ENCODE results near the gene PIGS.
"Not testable (repeated sequence)": the region's sequence is repeated elsewhere in the genome, so short reads cannot be mapped to it uniquely, and the experiment has no call there.

PIGS gene

DNA sequence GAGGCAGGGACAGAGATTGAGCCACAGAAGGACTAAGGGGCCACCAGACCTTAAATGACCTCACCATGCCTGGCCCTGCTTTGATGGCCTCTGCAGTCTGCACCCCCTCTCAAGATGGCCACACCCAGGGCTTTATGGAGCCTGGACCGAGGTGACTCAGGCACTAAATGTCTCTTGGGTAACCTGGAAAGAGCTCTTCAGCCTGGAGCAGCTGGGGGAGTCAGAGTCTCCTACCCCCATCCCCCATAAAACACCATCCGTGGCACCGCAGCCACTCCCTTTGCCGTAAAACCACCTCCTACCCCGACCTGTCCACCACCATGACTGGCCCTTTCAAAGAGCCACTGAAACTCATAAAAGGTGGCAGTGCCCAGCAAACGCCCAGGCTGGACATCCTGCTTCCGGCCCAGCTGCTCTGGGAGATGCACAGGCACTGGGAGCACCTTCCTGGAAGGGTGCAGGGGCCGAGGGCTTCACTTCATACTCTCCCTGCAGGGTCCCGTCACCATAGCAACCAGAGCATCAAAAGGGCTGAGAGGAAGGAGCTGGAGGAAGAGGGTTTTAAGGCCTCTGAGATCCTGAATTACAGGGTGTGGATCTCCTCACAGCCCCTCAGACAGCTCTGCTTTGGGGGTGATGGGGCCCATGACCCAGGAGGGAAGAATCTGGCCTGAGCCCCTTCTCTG lies 42.9 kb downstream of the PIGS start:
- no peak for DNase-seq

DNA sequence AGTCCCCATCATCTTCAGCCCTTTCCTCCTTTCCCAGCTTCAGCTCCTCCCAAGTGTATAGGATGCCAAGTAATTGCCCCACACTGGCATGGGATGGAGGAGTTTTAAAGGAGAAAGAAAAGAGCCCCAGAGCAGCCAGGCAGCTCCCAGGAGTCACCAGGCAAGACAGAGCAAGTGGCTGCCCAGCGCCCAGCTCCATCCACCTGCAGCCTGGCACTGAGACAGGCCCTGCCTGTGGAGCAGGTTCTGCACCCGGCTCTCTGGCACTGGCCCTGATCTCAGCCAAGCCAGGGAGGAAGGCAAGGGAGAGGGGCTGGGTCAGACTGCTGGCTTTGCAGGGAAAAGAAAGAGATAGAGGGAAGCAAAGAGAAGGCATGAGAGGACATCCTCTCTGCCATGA lies 43.5 kb downstream of the PIGS start:
- no peak for DNase-seq

DNA sequence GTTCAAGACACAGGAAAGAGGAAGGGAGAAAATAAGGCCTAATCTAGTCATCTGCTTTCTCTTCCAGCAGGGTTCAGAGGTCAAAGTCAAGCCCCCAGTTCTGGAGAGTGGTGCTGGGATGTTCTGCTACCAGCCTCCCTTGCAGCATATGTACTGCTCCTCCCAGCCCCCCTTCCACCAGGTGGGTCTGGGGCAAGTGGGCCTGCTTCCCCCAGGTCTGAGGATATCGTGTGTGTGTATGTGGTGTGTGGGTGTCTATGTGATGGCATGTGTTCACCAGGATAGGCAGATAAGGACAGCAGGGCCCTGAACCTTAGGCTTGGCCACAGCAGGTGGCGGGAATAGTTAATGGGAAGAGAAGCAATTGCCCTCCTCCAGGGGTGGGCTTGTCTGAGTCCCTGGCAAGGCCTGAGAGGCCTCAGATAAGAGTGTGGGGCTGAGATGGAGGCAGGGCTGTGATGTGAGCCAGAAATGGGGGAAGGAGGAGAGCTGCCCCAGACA lies 44.1 kb downstream of the PIGS start:
- DNase-seq, result no peak

DNA sequence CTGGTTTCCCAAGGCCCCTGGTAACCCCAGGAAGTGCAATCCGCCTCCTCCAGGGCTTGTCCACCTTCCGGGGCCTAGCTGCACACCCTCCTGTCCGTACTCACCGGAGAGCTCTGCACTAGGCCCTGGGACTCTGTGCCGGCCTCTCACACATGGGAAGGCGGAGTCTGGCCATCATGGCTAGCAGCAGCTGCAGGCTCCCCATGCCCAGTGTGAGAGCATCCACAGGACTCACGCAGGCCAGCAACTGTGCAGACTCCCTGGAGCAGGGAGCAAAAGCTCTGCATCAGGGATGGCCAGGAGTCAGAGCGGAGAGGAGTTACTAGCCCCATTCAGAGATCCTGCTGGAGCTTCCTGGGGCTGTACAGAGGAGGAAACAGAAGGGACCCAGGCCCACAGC lies 44.9 kb downstream of the PIGS start:
- DNase-seq, result no peak

DNA sequence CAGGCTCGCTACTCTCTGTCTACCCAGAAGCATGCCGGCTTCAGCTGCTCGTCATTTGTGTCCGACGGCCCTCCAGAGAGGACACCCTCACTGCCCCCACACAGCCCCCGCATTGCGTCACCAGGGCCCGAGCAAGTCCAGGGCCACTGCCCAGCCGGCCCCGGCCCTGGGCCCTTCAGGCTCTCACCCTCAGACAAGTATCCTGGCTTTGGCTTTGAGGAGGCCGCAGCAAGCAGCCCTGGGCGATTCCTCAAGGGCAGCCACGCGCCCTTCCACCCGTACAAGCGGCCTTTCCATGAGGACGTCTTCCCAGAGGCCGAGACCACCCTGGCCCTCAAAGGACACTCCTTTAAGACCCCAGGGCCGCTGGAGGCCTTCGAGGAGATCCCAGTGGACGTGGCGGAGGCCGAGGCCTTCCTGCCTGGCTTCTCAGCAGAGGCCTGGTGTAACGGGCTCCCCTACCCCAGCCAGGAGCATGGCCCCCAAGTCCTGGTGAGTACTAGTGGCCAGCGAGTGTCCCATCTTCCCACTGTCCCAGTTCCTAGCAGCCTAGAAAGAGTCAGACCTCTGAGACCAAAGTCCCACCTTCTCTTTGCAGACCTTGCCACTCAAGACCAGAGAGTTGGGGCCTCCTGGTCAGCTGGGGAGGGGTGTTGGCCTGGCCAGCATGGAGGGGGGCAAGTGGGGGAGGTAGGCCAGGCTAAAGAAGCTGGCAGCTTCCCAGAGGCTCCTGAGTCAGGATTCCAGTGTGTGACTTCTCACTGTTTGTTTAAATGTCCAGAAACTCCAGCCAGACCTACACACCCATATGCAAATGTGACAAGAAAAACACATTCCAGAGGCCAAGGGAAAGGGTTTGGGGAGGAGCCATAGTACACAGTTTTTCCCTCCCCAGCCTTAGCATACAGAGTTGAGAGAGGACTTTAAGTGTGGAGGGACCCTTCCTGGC lies 46.6 kb downstream of the PIGS start:
- no peak for DNase-seq

DNA sequence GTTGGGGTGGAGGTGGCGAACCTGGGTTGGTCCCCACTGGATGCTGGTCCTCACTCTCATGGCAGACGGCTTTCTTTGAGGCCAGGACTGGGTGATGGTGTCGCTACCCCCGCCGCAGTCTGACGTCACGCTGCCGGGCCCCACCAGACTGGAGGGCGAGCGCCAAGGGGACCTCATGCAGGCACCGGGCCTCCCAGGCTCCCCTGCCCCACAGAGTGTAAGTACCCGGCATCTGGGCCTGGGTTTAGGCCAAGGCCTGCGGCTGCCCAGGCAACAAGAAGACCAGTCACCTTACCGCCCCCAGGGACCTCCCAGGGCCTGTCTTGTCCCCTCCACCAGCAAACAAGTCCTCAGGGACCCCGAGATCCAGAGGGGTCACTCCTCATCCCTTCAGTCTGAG lies 47.4 kb downstream of the PIGS start:
- DNase-seq, result no peak

DNA sequence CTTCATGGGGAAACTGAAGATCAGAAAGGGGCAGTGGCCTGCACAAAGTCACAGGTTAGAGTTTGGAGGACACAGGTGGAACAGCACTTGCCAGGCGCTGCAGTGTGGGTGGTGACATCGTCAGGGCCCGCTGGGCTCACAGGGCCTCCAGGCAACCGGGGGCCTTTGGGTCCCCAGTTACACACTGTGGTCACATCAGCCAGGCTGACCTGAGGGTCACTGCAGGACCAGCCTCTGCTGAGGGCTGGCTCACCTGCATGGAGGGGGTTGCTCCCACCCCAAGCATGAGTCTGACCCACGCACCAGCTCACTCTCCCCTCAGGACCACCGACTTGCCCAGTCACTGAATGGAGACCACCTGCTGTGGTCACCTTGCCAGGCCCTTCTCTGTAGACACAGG lies 48.1 kb downstream of the PIGS start:
- no peak for DNase-seq

DNA sequence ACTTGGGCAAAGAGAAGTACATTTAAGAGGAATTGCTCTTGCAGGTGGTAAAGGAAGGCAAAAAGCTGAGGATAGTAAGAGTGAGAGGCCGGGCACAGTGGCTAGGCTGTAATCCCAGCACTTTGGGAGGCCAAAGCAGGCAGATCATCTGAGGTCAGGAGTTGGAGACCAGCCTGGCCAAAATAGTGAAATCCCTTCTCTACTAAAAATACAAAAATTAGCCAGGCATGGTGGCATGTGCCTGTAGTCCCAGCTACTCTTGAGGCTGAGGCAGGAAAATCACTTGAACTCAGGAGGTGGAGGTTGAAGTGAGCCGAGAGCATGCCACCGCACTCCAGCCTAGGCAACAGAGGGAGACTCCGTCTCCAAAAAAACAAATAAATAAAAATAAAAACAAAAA lies 49.0 kb downstream of the PIGS start:
- not testable (repeated sequence) for DNase-seq

DNA sequence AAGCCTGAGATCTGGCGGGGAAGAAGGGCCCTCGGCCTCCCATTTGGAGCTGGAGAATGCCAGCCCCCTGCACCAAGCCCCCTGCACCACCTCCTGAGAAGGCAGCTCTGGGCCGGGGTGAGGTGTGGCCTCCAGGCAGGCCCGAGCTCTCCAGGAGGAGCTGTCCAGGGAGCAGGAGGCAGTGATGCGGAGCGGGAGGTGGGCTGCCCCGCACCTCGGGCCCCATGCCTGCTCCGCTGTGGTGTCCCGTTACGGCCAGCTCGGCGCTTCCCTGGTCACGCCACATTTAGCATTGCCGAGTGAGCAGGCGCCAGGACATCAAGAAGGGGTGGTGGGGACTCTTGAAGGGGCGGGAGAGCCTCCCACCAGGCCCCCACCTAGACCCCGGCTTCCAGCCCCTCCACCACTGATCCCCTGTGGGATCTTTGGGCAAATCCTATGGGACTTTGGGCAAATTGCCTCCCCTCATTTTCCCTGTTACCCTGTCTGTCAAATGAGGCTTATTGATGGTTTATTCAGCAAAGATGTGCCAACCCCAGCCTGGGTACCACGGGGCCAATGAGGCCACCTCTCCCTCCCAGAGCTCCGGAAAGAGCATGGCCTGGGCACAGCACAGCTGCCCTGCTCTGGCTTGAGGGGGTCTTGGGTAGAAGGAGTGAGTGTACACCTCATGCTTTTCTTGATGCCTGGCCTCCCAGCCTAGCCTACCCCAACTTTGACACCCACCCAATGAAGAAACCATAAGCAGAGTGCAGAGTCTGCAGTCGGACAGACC lies 49.8 kb downstream of the PIGS start:
- DNase-seq, result no peak

DNA sequence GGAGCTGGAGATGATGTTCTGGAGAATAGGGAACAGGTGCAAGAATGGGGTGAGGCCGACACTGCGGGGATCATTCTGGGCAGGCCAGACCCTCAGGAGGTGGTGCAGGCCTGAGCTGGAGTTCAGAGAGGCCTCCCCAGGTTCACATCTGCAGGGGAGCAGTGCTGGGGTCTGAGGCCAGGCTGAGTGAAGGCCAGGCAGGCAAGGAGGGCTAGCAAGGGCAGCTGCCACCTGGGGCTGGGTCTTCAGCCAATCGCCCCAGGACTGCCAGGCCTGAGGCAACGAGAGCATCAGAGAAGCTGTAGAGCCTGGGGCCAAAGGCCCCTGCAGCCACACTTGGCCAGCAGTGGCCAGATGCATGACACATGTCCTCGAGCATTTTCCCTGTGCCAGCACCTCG lies 50.6 kb downstream of the PIGS start:
- DNase-seq, result no peak

DNA sequence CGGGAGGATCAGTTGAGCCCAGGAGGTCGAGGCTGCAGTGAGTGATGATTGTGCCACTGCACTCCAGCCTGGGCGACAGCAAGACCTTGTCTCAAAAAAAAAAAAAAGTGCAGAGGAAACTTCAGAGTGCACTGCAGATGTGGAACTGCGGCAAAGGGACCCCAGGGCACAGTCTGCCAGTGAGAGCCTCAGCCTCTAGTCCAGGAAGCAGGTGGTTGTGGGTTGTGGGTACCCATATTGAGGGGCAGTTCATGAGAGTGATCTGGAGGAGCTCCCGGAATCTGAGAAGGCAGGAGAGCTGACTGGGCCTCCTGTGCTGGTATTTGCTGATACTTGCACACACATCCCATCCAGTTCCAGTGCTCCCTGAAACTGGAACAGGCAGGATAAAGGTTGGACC lies 52.1 kb downstream of the PIGS start:
- no peak for DNase-seq

DNA sequence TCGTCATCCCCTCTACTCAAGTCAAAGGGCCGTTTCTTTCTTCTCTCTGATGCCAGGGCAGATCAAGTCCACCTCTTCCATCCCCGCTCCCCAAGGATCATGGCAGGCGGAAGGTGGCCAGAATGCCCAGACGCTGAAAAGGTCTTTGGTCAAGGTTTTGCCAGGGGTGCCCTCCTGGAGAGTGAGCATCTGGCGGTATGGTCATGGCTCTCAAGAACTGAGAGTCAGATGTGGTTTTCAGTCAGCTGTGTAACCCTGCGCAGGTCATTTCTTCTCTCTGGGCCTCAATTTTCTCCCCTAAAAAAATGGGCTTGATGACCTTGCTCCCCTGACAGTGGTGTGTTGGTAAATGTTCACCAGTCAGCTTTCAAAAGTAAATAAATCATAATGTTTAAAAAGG lies 52.7 kb downstream of the PIGS start:
- no peak for DNase-seq

DNA sequence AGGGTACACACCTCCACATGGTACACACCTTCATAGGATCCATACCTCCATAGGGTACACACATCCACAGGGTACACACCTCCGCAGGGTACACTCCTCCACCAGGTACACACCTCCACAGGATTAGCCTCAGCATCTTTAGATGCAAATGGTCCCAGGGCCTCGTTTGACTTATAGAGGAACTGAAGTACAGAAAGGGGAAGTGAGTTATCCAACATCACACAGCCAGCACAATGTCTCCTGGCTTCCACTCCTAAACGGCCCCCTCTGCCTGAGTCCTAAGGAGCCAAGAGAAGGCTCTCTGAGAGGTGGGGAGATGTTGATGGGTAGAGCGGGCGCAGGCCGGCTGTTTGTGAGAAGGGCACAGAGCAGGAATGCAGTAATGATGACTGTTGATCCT lies 53.2 kb downstream of the PIGS start:
- no peak for DNase-seq

DNA sequence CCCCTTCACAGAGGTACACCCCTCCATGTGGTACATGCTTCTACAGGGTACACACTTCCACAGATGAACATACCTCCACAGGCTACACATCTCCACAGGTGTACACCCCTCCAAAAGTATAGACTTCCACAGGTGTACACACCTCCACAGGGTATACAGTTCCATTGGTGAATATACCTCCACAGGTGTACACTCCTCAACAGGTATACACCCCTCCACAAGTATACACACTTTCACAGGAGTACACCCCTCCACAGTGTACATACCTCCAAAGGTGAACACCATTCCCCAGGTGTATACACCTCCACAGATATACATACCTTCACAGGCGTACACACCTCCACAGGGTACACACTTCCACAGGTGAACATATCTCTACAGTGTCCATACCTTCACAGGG lies 55.8 kb downstream of the PIGS start:
- DNase-seq, result no peak

DNA sequence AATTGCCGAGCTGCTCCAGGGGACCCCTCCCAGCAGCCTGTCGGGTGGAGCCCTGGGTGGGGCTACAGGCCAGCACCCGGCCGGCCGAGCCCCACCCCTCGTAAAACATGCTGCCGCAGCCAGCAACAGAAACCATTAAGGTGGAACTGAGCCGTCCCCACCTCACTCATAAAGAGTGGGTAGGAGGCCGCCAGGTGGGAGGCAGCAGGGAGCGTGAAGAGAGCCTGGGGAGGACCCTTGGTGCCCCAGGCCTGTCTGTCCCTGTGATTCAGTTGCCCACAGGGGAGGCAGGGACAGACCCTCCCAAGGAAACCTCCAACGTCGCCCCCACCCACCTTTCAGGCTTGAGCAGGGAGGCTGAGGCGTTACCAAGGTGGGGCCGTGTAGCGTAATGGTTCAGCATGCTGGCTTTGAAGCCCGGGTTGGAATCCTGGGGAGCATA lies 56.7 kb downstream of the PIGS start:
- DNase-seq, result no peak

DNA sequence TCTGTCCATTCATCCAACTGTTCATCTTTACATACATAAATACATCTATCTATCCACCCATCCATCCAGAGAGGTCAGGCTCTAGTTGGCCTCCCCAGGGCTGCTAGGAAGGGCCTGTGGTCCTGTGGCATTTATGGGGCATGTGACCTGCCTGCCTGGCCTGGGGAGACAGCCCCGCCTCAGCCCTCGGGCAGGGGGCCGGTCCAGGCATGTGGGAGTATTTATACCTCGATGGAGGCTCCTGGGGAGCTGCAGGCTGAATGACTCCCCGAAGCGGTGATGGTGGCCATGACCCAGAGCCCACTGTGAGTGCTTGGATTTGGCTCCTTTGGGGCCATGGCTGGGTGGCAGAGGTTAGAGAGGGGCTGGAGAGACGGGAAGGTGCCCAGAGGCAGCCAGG lies 57.8 kb downstream of the PIGS start:
- DNase-seq, result no peak

DNA sequence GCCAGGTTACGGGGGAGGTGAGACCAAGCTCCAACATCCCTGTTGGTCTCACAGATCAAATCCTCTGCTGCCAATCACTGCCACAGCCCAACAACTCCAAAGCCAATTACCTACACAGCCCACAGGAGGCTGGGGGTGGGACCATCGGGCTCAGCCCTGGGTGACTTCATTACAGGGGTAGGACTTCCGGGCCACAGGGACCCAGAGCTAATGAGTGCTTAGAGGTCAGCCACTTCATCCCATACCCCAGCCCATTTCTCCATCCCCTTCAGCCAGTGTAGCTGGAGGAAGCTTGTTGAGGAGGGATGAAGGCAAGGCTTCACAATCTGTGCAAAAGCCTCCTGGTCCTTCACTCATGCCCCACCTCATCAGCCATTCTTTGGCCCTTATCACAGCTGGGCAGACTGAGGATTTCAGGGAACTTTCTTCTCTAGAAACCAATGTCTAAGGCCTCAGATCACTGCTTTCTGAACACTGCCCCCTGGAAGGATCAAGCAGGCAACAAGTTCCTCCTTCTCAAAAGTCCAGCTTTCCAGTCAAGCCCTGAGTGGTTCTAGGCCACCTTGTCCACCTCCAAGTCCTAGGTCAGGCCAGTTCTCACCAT lies 59.4 kb downstream of the PIGS start:
- peak; percentile 87 for DNase-seq

DNA sequence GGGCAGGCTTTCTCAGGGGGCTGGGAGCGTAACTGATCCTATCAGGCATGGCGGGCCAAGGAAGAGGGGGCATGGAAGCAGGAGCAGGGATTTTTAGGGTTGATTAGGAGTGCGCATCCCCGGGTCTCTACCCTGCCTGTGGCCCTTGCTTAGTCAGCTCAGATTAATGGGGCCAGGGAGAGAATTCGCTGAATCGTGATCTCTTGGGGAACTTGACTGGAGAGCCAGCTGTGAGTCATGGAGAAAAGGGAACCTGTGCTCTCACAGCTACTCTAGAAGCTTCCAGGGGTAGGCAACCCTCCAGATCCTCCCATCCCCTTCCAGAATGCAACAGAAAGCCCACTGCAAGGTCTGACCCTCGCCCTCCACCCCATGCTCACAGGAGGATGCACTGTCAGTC lies 61.5 kb downstream of the PIGS start:
- DNase-seq, result no peak

DNA sequence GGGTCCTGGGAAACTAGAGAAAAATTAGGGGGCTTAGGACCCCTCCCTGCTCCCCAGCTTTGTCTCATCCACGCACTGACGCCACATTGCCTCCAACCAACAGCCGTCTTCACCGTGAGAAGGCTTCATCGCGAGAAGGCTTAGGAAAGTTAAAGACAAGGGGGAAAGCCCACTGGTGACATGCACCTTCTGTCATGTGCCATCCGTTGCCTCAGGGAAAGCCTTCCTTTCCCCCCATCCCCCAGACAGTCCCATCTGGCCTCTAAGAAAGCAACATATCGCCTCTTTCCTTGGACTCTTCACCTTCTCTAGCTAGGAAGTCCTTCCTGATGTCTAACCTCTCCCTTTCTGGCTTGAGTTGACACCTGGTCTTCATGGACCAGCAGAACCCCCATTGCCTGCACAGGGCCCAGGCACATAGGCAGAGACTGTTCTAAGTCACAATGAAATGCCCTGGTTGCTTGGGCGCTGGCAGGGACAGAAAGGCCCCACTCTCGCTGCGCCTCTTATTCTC lies 63.1 kb downstream of the PIGS start:
- DNase-seq, result peak; percentile 79

DNA sequence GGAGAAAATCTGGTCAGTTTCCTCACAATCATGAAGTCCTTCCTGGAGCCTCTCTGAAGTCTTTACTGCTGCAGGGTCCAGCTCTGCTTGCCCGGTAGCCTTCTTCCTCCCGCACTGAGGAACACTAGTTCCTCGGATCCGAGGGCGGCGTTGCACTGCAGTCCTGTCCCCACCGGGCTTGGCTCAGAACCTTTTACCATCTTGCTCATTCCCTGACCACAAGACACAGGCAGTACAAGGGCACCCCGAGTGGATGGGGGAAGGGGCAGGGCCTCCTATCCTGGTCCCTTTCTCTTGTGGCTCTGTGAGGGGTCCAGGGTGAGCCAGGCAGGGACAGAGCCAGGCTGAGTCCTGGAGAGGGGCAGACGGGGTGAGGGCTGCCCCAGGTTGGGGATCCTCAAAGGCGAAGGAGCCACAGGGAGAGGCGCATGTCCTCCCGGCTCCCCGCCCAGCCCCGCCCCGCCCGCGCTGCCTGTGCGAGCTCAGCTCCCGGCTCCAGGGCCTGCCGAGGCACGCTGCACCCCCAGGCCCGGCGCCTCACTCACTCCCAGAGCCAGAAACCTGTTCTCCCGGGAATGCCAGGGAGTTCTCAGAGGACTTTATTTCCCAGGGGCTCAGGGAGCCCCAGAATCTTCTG lies 63.6 kb downstream of the PIGS start:
- DNase-seq, result no peak

DNA sequence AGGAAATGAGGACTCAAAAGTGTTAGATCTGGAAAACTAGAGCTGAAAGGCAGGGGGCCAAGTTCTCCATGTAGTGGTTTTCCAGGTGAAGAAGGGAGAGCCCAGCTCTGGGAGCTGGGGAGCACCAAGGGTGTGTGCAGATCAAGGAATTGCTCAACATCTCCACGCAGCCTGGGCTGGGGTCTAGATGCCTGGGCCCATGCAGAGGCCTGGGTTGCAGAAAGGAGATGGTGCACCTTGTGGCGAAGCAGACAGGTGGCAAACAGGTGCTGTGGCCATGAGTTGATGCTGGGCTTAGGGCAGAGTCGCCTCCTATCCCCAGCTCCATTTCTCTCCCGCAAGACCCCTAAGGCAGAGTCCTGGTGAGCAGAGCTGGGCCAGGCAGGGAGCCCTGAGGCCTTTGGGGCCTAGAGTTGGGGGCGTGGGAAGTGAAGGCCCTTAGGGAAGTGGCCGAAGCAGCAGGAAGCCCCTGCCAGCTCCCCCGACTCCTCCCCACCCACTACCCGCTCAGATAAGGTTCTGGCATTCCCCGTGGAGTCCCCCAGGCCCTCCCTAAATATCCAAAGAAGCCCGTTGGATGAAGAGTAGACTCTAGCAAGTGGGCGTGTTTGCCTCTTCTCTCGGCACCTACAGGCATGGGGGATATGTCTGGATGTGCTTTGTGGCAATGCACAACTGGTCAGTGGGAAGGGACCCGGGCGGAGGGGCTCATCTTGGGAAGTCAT lies 64.4 kb downstream of the PIGS start:
- no peak for DNase-seq
